HEK293 (cell line): ENCODE data around the gene NFIB.

Experiments
- CTCF ChIA-PET: fragments of 350-600 bp; formaldehyde crosslinking; extraction: SDS; loops from one replicate; lab custom pipeline; 2021; ENCODE audit warnings: antibody characterized with exemption; lab: Yijun Ruan, JAX
- POLR2A ChIA-PET: fragments of 300-600 bp; formaldehyde crosslinking; extraction: SDS; loops from one replicate; lab custom pipeline; 2020; ENCODE audit warnings: antibody characterized with exemption, inconsistent platforms; lab: Yijun Ruan, JAX
- H3K27ac ChIP-seq: fragments of 200-500 bp; sonication (Bioruptor generic); 2 replicates; pipeline ENCODE4 v1.5.1; 2014; ENCODE audit warnings: low read depth, low read length, control low read depth, inconsistent platforms; ENCODE audit errors: extremely low read depth
- H3K36me3 ChIP-seq, 2 experiments: fragments of 200-500 bp in 1 of 2; sonication (Bioruptor generic) in 1 of 2; 1 replicate in 1 of 2; 2 replicates in 1 of 2; pipeline ENCODE4 v1.5.1; 2014 to 2017; ENCODE audit warnings: inconsistent platforms in 2 of 2, low read length in 2 of 2; ENCODE audit not compliant: control insufficient read depth in 2 of 2, insufficient read depth in 1 of 2
- H3K4me1 ChIP-seq: fragments of 200-500 bp; sonication (Bioruptor generic); 2 replicates; pipeline ENCODE4 v1.5.1; 2014; ENCODE audit warnings: mild to moderate bottlenecking, low read length, inconsistent platforms; ENCODE audit not compliant: control insufficient read depth, insufficient read depth
- H3K4me3 ChIP-seq: 2 replicates; pipeline ENCODE4 v1.5.1; 2011; ENCODE audit warnings: low read depth, mild to moderate bottlenecking, control low read depth, low read length, moderate library complexity
- H3K9me3 ChIP-seq: fragments of 200-500 bp; sonication (Bioruptor generic); 2 replicates; pipeline ENCODE4 v1.5.1; 2014; ENCODE audit warnings: low read depth, low read length, inconsistent platforms; ENCODE audit not compliant: control insufficient read depth, insufficient read depth
- HOXC10 ChIP-seq: sonication (generic); formaldehyde crosslinking; IDR thresholded peaks from 2 replicates; pipeline ENCODE4 v1.8.1; 2023; ENCODE audit warnings: mild to moderate bottlenecking, missing genetic modification reagents
- KLF17 ChIP-seq: fragments of 450-650 bp; formaldehyde crosslinking; IDR thresholded peaks from 2 replicates; pipeline ENCODE4 v1.5.1; 2016; ENCODE audit warnings: missing biosample characterization, missing genetic modification characterization
- KLF9 ChIP-seq: fragments of 450-650 bp; formaldehyde crosslinking; IDR thresholded peaks from 2 replicates; pipeline ENCODE4 v1.5.1; 2016; ENCODE audit warnings: missing biosample characterization, missing genetic modification characterization, low read depth
- PRDM10 ChIP-seq: fragments of 450-650 bp; formaldehyde crosslinking; IDR thresholded peaks from 2 replicates; pipeline ENCODE4 v1.5.1; 2016; ENCODE audit warnings: missing biosample characterization, missing genetic modification characterization
- SP7 ChIP-seq: fragments of 450-650 bp; formaldehyde crosslinking; IDR thresholded peaks from 2 replicates; pipeline ENCODE4 v1.5.1; 2016; ENCODE audit warnings: missing biosample characterization, missing genetic modification characterization
- ZBTB17 ChIP-seq: fragments of 450-650 bp; formaldehyde crosslinking; IDR thresholded peaks from 2 replicates; pipeline ENCODE4 v1.5.1; 2016; ENCODE audit warnings: missing biosample characterization, missing genetic modification characterization
- ZEB2 ChIP-seq: fragments of 450-650 bp; formaldehyde crosslinking; IDR thresholded peaks from 2 replicates; pipeline ENCODE4 v1.5.1; 2016; ENCODE audit warnings: missing biosample characterization, missing genetic modification characterization
- ZFHX2 ChIP-seq: fragments of 450-650 bp; formaldehyde crosslinking; conservative IDR thresholded peaks from 2 replicates; pipeline ENCODE4 v1.5.1; 2016; ENCODE audit warnings: missing biosample characterization, missing genetic modification characterization
- ZNF10 ChIP-seq: fragments of 450-650 bp; formaldehyde crosslinking; IDR thresholded peaks from 2 replicates; pipeline ENCODE4 v1.5.1; 2017; ENCODE audit warnings: missing biosample characterization, missing genetic modification characterization
- ZNF133 ChIP-seq: fragments of 450-650 bp; formaldehyde crosslinking; IDR thresholded peaks from 2 replicates; pipeline ENCODE4 v1.5.1; 2016; ENCODE audit warnings: missing biosample characterization, missing genetic modification characterization
- ZNF214 ChIP-seq: fragments of 450-650 bp; formaldehyde crosslinking; IDR thresholded peaks from 2 replicates; pipeline ENCODE4 v1.5.1; 2017; ENCODE audit warnings: missing biosample characterization, mild to moderate bottlenecking, missing genetic modification characterization, borderline replicate concordance
- ZNF335 ChIP-seq: fragments of 450-650 bp; formaldehyde crosslinking; conservative IDR thresholded peaks from 2 replicates; pipeline ENCODE4 v1.5.1; 2016; ENCODE audit warnings: missing biosample characterization, missing genetic modification characterization
- ZNF341 ChIP-seq: fragments of 450-650 bp; formaldehyde crosslinking; IDR thresholded peaks from 2 replicates; pipeline ENCODE4; 2016; ENCODE audit warnings: low read depth, missing biosample characterization, missing genetic modification characterization
- ZNF549 ChIP-seq: fragments of 450-650 bp; IDR thresholded peaks from 2 replicates; pipeline ENCODE4 v1.5.1; 2018; ENCODE audit warnings: missing biosample characterization, missing genetic modification characterization, mild to moderate bottlenecking, inconsistent platforms, moderate library complexity
- ZNF555 ChIP-seq: fragments of 450-650 bp; formaldehyde crosslinking; conservative IDR thresholded peaks from 2 replicates; pipeline ENCODE4 v1.5.1; 2017; ENCODE audit warnings: missing biosample characterization, mild to moderate bottlenecking, missing genetic modification characterization, inconsistent platforms
- ZNF560 ChIP-seq: fragments of 450-650 bp; formaldehyde crosslinking; IDR thresholded peaks from 2 replicates; pipeline ENCODE4 v1.5.1; 2017; ENCODE audit warnings: missing biosample characterization, missing genetic modification characterization, borderline replicate concordance
- ZNF624 ChIP-seq: fragments of 450-650 bp; formaldehyde crosslinking; IDR thresholded peaks from 2 replicates; pipeline ENCODE4 v1.5.1; 2017; ENCODE audit warnings: missing biosample characterization, missing genetic modification characterization
- ZNF658 ChIP-seq: fragments of 450-650 bp; formaldehyde crosslinking; IDR thresholded peaks from 2 replicates; pipeline ENCODE4; 2016; ENCODE audit warnings: missing biosample characterization, missing genetic modification characterization
- ZNF776 ChIP-seq: fragments of 450-650 bp; formaldehyde crosslinking; IDR thresholded peaks from 2 replicates; pipeline ENCODE4 v1.5.0; 2017; ENCODE audit warnings: missing biosample characterization, missing genetic modification characterization, borderline replicate concordance
- ZSCAN16 ChIP-seq: fragments of 450-650 bp; formaldehyde crosslinking; IDR thresholded peaks from 2 replicates; pipeline ENCODE4 v1.5.1; 2016; ENCODE audit warnings: missing biosample characterization, missing genetic modification characterization

The NFIB gene

GRCh38 chr9:14180960-14181537 is 132.9 kb downstream of the NFIB start:
- Histone ChIP-seq H3K36me3 (no peaks in the 10 kb centered on the region), H3K9me3 (no peaks in the 10 kb centered on the region), H3K27ac (no peak overlapping the region), H3K4me3 (no peak overlapping the region), H3K4me1 (no peaks in the 10 kb centered on the region; the same call in 1 of the 2 replicates)
- ChIA-PET POLR2A (no interaction called here), CTCF (no interaction called here)
- no peak for TF ChIP-seq ZNF214
- TF ChIP-seq ZEB2 (tag by site-specific recombination): no peak
- no peak for TF ChIP-seq ZNF549 (tag by site-specific recombination)
- no peak for TF ChIP-seq ZSCAN16 (tag by site-specific recombination)
- TF ChIP-seq ZBTB17: no peak
- no peak for TF ChIP-seq ZNF555 (tag by site-specific recombination)
- no peak for TF ChIP-seq PRDM10 (tag by site-specific recombination)
- no peak for TF ChIP-seq ZNF560 (tag by site-specific recombination)
- no peak for TF ChIP-seq ZNF133 (tag by site-specific recombination)
- no peak for TF ChIP-seq ZNF10 (tag by site-specific recombination)
- TF ChIP-seq ZNF341 (tag by site-specific recombination): no peak

GRCh38 chr9:14180093-14180959 is 133.6 kb downstream of the NFIB start:
- TF ChIP-seq ZFHX2: no peak
- TF ChIP-seq SP7 (tag by site-specific recombination): peak; percentile 28; the same call in 1 of the 2 replicates
- Histone ChIP-seq H3K4me3 (no peak overlapping the region), H3K36me3 (no peaks in the 10 kb centered on the region), H3K9me3 (no peaks in the 10 kb centered on the region), H3K27ac (no peak overlapping the region), H3K4me1 (no peaks in the 10 kb centered on the region; the same call in 1 of the 2 replicates)
- POLR2A ChIA-PET: no interaction called here
- CTCF ChIA-PET: no interaction called here

GRCh38 chr9:14179449-14179848 is 134.5 kb downstream of the NFIB start:
- no peaks in the 10 kb centered on the region; the same call in 1 of the 2 replicates for H3K4me1 ChIP-seq
- TF ChIP-seq HOXC10: no peak
- TF ChIP-seq ZNF335: no peak
- TF ChIP-seq ZNF624 (tag by site-specific recombination): no peak
- TF ChIP-seq ZNF658 (tag by site-specific recombination): no peak
- no peak for TF ChIP-seq ZNF555 (tag by site-specific recombination)
- TF ChIP-seq KLF9 (tag by site-specific recombination): no peak
- TF ChIP-seq ZNF776 (tag by site-specific recombination): no peak
- no peak for TF ChIP-seq KLF17 (tag by site-specific recombination)
- POLR2A ChIA-PET: interaction anchor here (0.6 kb wide), 1 partner anchor 92 kb away, joined by 3 read pairs; no protein-coding TSS in a partner anchor

More at GRCh38 chr9:14179449-14179848, 134.5 kb downstream of the NFIB start:
- CTCF ChIA-PET: no interaction called here
- Histone ChIP-seq H3K9me3 (no peaks in the 10 kb centered on the region), H3K36me3 (no peaks in the 10 kb centered on the region), H3K4me3 (no peak overlapping the region), H3K27ac (no peak overlapping the region)
